ENCODE measurements around the gene POU6F2.
"Not testable (repeated sequence)": the region's sequence is repeated elsewhere in the genome, so short reads cannot be mapped to it uniquely, and the experiment has no call there.

Gene POU6F2, protein sequence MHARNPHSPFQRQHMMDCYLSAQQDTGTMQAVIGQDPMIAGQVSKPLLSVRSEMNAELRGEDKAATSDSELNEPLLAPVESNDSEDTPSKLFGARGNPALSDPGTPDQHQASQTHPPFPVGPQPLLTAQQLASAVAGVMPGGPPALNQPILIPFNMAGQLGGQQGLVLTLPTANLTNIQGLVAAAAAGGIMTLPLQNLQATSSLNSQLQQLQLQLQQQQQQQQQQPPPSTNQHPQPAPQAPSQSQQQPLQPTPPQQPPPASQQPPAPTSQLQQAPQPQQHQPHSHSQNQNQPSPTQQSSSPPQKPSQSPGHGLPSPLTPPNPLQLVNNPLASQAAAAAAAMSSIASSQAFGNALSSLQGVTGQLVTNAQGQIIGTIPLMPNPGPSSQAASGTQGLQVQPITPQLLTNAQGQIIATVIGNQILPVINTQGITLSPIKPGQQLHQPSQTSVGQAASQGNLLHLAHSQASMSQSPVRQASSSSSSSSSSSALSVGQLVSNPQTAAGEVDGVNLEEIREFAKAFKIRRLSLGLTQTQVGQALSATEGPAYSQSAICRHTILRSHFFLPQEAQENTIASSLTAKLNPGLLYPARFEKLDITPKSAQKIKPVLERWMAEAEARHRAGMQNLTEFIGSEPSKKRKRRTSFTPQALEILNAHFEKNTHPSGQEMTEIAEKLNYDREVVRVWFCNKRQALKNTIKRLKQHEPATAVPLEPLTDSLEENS

DNA sequence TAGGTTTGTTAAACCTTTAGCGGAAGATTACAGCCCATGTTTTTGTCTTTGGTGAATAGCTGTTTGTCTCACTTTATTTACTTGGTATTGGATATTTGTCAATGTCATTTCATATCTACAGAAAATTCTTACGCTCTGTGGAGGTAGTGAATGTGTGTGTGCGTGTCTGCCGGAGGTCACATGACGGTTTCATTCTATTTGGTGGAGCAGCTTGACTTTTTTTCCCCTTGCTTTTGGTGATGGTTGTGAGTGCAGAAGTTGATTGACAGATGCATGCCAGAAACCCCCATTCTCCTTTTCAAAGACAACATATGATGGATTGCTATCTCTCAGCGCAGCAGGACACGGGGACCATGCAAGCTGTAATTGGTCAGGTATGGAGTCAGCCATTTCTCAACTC lies at the start of gene POU6F2:
Gene POU6F2 (plus strand): TSS at position 225 of the 400 bp plus-strand sequence. CDS start 45 bp downstream, at position 270.
- no peak for DNase-seq

DNA sequence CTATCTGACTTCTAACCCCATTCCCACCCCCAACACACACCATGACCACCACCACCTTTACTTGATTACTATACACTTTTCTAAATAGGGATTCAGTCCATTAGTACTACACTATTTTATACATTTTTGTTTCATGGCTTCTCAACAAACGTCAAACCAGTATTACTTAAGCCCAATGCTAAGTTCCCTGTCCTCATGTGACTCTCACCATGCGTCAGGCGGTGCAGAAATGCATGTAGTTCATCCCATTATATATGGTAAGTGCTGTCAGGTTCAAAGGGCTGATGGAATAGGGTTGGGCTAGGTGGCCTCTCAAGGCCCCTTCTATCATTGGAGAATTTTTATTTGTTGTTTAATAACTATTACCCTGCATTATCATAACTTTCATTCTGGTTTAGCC lies 49.2 kb upstream of the POU6F2 start:
- no peak for DNase-seq

DNA sequence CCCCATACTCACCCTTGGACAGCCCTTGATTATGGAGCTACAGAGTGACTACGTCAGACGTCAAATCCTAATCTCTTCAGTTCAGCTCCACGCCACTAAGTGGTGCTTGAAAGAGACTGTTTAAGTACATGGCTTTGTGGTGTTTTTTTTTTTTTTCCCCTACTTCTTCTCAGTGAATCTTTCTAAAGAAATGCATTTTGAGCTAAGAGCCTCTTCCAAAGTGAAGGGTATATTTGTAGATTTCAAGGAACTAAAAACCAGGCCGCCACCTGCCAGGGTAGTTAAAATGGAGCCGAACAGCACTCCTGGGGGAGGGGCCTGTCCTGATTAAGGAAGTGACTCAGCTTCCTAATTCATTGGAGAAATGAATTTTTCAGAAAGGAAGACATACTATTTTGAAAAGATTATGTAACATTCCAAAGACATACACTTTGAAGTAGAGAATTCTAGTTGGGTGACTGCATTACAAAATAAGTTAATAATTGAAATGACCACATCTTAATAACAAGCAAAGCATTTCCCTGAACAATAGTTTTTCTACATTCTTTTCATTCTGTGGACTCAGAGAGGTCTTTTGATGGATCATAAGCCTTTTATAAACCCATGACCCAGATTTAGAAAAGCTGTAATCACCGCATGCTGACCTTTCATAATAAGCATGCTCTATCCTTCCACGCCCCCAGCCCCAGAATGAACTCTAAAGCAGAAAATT lies 48.1 kb upstream of the POU6F2 start:
- DNase-seq: no peak

DNA sequence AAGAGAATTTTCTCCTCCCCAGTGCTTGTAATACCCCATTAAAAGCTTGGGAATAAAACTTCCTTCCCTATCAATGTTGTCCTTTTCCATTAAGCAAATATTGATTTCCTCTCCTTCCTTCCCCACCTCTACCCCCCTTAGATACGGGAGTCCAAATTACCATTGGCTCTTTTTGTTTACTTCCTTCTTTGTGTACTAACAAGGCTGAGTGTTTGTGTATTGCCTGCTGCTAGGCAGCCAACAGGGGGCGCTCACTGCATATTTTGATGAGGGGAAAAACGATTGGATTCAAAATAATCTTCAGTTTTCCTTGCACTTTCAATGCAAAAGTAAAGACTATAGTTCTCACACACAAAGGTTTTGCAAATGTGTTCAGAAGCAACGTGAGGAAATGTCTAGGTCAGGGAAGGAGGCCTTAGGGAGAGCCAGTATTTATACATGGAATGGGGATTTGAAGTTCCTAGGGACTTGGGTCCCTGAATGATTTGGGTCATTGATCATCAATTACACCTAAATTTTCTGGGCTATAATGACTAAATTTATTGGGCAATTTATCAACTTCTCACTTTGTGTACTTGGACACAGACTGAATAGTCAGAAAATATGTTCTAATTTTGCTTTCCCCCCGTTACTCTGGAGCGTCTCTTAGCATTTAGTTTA lies 45.1 kb upstream of the POU6F2 start:
- DNase-seq: peak in 41 of 51 donors; percentile 1 to 72 (median 26)

DNA sequence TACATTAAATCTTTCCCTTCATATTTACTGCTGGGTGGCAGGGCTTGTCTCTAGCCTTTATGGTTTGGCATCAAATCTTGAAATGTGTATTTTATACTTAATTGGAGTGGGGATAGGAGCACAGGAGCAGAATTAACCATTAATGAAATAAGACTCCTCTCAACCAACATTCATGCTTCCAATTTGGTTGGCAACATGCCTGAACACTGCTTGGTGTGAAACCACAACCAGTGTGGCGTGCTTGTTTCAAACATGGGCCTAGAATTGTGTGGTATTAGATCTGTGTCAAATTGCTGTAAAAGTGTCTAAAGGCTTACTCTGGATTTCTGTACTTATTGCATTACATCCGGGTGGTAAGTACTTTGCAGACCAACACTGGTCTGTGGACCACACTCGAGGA lies 43.7 kb upstream of the POU6F2 start:
- no peak for DNase-seq

DNA sequence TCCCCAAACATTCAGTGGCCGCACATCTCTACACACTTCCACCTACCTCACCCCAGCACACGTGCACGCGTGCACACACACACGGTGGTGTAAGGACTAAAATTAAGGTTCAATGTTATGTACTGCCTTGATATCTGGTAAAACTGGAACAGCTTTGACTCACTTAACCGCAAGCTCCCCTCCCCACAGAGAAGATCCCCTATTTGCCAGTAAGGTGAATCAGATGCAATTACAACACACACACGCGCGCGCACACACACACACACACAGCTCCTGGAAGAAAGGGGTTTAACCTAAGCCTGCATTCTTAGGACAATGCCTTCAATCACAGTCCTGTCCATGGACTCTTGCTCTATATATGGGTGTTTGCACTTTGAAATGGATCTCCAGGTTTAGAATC lies 43.2 kb upstream of the POU6F2 start:
- no peak for DNase-seq

DNA sequence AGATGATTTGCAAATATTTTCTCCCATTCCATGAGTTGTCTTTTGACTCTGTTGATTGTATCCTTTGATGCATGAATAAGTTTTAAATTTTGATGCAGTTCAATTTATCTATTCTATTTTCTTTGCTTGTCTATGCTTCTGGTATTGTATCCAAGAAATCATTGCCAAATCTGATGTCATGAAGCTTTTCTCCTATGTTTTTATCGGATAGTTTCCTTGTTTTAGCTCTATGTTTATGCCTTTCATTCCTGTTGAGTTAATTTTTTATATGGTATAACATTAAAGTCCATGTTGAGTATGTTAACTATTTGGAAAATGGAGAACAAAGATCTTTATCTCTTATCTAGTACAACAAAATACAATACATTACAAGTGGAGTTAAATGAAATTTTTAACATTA lies 41.1 kb upstream of the POU6F2 start:
- no peak for DNase-seq

DNA sequence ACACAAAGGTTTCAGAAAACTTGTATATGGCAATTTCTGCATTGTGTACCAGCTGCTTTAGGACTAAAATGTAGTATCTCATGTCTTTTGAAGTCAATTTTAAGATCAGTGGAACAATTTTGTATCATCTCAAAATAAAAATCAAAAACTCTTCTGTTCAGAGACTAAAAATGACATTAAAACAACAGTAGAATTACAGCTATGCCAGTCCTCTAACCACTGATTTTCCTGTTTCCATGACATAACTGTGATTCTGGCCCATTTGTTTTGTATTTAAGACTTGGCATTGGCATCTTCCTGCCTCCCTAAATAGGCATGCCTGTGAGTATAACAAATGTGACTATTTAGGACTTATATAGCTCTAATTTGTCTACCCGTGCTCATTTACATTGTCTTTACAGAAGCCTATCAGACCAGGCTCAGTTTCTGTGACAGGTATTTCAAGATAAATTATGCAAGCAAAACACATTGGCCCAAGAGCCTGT lies 39.7 kb upstream of the POU6F2 start:
- no peak for DNase-seq

DNA sequence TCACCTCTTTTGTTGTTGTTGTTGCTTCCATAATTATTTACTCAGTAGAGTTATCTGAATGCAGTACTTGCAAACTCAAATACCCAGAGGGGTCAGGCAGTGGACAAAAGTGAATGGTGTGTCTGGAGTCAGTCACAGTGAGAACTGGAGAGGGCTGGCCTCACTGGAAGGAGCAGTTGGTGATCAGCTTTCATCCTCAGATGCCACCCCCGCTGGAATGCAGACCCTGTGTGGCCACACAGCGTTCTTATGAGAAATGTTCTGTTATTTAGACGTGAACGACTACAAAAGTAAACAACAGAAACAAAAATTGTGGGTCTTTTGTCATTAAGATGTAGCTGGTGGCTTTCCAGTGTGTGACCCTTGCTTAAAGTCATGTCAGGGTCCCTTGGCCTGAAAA lies 39.1 kb upstream of the POU6F2 start:
- no peak for DNase-seq

DNA sequence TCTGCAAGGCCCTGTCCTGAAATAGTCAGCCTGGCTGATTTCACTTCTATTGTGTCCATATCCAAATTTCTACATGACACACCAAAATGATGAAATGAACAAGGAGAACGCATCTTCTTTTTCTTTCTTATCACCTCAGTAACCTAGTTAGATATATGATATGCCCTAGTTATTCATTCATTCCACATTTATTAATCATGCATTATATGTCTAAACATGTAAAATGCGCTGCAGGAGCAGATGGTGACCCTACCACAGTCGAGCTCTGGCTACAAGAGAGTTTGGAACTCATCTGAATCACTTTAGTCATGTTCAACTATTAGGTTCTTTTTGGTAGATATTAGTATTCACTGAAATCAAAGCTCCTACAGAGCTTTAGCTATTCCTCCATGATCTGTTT lies 36.9 kb upstream of the POU6F2 start:
- DNase-seq: no peak

DNA sequence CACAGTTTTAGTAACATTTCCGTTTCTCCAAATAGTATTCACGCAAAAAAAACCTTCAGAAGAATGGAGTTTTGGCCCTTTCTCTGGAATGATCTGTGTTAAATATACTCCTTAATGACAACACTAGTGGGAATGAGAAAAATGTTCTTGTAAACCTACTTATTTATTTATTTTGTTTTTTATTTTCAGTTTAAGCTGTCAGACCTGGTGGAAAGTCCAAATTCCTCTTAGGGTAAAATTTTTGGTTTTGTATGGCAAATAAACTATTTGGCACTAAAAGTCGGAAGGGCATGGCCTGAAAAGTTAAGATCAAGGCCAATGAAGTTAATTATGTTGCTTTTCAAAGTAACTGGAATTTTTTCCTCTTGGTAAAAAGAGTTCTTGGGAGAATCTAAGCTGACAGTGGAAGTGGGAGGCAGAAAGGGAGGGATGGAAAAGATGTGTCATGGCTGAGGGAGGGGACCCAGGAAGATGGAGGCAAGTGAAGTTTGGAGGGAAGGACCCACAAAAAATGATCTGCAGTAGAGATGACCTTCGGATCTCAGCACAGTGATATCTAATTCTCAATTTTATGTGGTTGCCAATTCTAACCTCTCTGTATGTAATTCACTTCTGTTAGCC lies 35.2 kb upstream of the POU6F2 start:
- no peak for DNase-seq

DNA sequence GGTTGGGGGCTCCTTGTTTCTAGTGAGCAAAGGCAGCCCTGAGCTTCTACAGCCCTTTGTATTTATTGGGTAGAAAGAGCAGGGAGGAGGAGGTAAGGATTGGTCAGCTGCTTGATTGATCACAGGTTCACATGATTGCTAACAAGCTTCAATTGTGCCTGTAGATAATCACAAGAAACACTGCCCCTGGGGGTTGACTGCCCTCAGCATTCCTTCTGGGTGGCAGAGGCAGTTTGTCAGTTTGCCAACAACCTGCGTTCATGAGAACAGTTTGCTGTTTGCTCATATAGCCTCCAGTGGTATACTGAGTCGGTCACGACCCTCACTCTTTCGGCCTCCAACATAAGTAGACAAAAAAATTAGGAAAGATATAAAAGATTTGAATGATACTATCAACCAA lies 30.2 kb upstream of the POU6F2 start:
- DNase-seq: not testable (repeated sequence)

DNA sequence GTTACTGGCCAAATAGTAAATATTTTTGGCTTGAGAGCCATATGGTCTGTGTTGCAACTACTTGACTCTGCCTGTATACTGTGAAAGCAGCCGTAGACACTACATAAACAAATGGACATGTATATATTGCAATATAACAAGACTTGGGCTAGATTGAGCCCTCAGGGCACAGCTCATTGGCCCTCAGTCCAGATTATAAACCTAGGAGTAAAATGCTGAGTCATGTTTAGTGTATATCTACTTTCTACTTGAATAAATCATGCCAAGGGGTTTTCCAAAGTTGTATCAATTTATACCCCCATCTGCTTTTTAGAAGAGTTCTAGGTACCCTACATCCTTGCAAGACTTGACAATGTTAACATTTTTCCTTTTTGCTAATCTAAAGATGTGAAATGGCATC lies 27.4 kb upstream of the POU6F2 start:
- DNase-seq: no peak

DNA sequence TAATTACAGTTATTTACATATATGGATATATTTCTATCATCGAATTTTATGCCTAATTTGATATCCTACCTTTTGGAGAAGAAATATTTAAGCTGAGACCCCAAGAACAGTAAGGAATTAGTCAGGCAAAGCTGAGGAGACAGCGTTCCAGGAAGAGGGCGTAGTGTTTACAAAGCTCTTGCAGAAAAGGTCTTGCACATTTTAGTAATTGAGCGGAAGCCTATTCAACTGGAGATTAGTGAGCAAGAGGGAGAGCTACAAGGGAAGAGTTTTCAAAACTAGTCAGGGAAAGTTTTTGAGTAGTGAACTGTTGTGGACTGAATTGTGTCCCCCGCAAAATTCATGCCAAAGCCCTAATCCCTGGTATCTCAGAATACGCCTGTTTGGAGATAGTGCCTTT lies 26.5 kb upstream of the POU6F2 start:
- DNase-seq: no peak

DNA sequence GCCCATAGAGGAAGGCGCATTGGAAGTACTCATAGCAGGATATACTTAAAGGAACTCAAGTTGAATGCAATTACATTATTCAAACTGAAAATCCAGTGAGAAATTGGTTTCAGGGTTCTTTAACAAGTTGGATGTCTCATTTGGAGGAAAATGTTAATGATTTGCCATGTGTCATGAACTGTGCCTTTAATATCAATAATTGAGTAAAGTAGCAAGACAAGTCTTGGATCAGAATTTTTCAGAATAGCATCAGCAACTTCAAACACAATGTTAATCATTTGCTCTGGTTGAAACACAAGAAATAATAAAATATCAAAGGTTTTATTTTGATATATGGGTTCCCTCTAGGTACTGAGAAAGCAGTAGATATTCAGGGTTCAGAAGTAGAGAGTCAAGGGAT lies 24.5 kb upstream of the POU6F2 start:
- no peak for DNase-seq

DNA sequence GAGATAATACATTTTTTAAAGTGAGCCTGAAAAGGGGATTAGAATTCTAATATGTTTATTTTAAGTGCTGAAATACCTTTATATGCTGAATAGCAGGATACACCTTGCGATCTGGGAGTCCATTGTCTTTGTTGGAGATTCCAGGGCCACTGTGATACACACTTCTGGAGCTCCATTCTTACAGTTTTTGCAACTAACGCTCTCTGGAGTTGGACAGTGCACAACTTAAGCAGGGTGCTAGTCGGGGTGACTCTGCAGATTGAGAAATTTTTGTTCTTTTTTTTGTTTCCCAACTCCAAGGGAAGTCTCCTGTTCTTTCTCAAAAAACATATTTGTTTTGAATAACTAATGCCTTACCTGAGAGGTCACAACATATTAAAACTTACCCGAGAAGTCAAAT lies 23.7 kb upstream of the POU6F2 start:
- no peak for DNase-seq

DNA sequence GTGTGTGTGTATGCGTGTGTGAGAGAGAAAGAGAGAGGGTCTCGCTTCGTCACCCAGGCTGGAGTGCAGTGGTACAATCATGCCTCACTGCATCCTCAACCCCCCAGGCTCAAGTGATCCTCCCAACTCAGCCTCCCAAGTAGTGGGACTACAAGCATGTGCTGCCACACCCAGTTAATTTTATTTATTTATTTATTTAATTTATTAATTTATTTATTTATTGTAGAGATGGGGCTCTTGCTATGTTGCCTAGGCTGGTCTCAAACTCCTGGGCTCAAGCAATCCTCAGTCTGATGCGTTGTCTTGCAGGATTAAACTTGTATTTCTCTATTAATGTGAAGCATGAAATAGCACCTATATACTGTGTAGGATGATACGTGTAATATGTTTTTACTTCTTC lies 21.8 kb upstream of the POU6F2 start:
- DNase-seq: no peak

DNA sequence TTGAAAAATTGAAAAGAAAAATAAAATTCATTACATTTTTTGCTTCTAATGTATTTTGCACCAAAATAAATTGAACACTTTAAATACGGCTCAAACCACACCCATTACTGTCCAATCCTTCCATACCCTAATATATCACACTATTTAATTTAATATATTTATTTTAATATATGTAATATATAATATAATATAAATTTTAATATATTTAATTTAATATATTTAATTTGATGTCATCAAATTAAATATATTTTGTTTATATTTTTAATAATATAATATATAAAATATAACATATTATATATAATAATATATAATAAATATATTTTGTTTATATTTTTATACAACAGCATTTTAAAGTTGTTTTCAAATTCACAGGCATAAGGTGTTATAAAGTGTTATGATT lies 15.7 kb upstream of the POU6F2 start:
- no peak for DNase-seq

DNA sequence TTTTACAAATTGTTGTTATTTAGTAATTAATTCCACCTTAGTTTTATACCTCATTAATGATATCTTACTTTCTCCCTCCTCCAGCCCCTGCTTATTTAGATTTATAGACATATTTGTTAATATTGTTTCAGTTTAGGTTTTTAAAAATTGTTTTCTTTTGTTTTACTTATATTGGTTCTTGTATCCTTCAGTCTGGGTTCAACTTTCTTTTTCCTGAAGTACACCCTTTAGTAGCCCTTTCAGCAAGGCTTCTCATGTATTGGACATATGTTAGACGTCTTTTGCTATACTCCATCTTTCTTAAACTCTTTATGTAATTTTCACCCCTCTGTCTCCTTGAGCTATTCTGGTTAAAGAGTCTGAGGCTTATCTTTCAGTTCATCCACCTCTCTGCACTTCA lies 12.8 kb upstream of the POU6F2 start:
- no peak for DNase-seq

DNA sequence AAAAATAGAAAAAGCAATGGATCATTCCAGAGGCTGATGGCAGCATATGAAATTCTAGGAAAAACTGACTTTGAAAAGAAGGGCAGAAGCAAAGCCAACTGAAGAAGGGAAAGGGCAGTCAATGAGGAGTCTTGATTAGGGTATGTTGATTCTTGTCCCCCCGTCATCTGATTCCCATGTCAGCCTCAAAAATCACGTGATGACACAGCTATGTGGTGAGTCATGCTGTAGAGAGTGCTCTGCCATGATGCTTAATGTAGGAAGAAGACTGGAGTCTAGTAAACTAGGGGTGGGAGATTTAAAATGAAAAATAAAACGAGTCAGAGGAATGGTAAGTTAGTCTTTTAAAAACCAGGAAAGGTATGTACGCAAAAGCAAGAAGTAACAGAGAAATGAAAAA lies 3.9 kb upstream of the POU6F2 start:
- DNase-seq: no peak

DNA sequence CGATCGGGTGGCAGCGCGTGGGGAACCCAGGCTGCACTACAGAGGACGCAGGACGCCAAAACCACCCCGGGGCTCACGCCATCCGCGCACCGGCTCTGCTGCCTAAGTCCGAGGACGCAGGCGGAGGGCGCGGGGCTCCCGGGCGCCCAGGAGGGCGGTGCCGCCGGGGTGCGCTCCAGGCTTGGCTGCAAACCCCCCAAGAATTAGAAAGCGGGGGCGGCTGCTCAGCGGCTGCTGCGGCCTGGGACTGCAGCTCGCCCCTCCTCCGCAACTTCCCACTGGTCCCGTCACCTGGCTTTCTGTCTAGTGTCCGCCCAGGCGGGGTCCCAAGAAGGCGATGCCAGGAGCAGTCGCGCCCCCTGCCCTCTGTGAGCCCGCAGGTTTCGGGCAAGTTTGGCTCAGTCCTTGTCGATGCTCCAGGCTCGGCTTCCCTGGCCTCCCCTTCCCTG lies 1.7 kb upstream of the POU6F2 start:
- DNase-seq: peak in 3 of 51 donors; percentile 2 to 3 (median 2)

Measured in hypothalamus (tissue), 51 donors.